Measurements from ENCODE around the gene NUDT8.
A peak's percentile ranks its signal among the peaks of the same experiment; 100 is the strongest.
"Not testable (repeated sequence)": the region's sequence is repeated elsewhere in the genome, so short reads cannot be mapped to it uniquely, and the experiment has no call there.

Gene NUDT8

DNA sequence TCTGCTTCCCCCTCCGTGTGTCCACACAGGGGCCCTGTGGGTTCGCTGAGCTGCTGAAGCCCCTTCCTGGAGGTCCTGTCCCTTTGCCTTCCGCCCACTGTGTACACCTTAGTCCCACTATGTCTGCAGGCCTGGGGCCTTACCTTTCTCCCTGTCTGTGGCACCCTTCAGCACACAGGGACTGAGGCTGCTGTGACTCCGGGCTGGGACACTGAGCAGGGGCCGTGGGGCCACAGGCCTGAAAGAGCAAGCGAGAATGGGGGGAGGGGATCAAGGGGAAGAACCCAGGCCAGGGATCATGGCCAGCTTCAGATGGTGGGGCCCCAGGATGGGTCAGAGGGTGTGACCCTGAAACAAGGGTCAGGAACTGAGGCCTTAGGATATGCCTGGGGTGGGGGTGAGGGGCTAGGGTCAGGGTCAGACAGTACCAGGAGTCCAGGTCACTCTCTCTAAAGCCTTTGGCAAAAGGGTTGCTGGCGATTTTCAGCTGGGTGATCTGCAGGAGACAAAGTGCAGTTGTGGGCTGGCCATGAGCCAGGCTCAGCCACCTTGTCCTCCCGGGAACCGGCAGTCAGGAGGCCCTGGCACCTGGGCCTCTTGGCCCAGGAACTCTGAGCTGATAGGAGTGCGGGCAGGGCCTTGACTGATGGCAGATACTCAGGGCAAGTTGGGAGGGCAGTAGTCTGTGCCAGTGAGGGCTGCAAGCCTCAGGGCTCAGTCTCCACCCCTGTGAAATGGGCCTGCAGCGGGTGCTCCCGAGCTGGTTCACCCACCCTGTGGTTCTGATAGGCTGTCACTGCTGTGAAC is 2.6 kb upstream of the NUDT8 start:
- H3K4me3 ChIP-seq (ENCODE audit: low read length) = no peak overlapping the region
- DNase-seq (ENCODE audit: low read depth, low spot score) = no peak

DNA sequence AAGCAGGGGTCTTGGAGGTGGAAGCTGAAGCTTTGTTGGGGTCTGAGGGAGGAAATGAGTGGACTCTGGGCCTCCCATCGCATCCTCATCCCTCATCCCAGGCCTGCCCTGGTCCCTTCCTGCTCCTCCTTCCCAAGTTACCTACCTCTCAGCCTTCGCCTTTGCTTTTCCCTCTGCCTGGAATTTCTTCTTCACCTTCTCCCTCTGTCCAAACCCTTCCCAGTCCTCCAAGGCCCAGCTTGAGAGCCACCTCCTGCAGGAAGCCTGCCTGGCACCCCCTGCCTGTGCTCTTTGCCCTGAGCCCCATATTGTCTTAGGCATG is 2.1 kb upstream of the NUDT8 start:
- DNase-seq (ENCODE audit: low read depth, low spot score) = no peak
- H3K4me3 ChIP-seq (ENCODE audit: low read length) = no peak overlapping the region

DNA sequence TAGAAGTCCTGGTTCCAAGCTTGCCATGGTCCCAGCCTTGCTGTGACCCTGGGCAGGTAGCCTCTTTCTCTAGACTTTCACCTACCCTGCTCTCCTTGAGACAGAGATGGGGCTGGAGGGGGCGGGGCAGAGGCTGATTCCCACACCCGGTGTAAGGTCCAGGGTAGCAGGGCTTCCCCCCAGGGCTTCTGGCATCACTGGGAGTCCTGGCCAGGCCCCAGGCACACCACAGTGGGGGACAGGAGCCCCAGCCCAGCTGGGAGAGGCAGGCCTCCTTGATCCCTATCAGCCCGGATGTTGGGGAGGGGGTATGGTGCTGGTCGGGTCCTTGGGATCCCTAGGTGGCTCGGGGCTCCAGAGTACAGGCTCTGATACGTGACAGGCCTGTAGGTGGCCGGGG is 1.7 kb upstream of the NUDT8 start:
- no peak overlapping the region for H3K4me3 ChIP-seq (ENCODE audit: low read length)
- DNase-seq (ENCODE audit: low read depth, low spot score) = no peak

DNA sequence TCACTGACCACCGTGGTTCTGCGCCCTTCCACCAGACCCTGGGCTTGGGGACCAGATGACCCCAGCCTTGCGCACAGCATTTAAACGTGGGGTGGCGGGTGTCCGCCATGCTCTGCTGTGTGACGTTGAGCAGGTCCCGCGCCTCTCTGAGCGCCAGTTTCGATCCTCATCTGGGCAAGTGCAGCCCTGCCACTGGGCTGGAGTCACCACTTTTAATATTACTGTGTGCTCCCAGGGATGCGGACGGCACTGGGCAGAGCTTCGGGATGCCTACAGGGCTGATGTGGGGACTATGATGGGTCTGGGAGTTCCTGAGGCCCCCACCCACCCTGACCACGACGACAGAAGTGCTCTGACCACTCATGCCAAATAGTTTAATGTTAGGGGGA is 1.2 kb upstream of the NUDT8 start:
- no peak for DNase-seq (ENCODE audit: low read depth, low spot score)
- H3K4me3 ChIP-seq (ENCODE audit: low read length) = peak overlapping the region; percentile 65

DNA sequence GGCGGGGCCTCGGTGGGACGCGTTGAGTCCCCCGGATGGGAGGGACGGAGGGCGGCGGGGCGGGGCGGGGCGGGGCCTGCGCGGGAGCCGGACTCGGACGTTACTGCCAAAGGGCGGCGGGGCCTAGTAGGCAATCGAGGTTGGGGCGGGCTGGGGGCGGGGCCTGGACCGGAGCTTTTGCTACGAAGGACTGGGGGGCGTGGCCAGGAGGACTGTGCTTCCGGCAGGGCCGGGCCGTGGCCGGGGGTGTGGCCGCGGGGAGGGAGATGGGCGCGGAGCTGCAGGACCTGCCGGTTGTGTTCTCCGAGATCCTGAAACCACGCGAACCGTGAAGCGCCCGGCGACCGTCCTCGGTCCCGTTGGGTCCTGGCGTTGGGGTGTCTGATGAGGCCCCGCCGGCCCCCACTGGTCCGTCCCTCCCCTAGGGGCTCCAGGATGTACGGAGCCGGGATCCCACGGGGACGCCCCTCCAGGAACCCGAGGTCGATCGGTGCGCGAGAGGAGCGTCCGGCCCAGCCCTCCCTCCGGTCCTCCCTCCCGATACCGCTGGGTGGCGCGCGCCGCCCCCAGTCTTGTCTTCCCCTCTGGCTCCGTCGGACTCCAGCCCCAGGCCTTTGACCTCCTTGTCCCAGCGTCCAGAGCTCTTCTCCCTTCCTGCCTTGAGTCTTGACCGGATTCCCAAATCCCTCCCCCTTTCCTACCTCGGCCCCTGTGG is 648 bp upstream of the NUDT8 start:
- peak; percentile 90 for DNase-seq (ENCODE audit: low read depth, low spot score)
- peak overlapping the region; percentile 65 for H3K4me3 ChIP-seq (ENCODE audit: low read length)

DNA sequence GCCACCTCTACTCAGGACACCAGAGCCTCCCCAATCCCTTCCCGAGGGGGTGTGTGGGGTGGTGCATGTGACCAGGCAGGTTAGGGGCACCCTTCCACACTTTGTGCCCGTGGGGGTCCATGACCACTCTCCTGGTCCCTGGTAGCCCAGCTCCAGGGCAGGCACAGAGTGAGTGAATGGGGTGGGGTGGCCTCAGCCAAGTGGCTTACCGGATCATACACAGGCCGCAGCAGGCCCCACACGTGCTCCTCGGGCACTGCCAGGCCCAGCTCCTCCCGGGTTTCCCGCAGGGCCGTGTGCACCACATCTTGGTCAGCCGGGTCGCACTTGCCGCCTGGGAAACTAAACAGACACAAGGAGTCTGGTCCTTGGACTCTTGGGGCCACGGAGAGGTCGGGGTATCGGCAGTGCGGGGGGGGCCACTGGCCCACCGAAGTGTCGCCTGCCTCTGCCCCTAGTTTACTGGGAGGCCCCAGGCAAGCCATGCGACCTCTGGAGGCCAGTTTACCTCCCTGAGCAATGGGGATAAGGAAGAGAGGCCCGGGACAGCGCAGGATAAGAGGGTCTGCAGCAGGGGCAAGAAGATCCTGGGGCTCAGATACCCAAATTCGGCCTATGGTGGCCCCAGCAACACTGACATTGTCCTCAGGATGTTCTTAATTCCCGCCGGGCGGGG is 889 bp downstream of the NUDT8 start:
- peak overlapping the region; percentile 64 for H3K4me3 ChIP-seq (ENCODE audit: low read length)
- DNase-seq (ENCODE audit: low read depth, low spot score) = no peak

DNA sequence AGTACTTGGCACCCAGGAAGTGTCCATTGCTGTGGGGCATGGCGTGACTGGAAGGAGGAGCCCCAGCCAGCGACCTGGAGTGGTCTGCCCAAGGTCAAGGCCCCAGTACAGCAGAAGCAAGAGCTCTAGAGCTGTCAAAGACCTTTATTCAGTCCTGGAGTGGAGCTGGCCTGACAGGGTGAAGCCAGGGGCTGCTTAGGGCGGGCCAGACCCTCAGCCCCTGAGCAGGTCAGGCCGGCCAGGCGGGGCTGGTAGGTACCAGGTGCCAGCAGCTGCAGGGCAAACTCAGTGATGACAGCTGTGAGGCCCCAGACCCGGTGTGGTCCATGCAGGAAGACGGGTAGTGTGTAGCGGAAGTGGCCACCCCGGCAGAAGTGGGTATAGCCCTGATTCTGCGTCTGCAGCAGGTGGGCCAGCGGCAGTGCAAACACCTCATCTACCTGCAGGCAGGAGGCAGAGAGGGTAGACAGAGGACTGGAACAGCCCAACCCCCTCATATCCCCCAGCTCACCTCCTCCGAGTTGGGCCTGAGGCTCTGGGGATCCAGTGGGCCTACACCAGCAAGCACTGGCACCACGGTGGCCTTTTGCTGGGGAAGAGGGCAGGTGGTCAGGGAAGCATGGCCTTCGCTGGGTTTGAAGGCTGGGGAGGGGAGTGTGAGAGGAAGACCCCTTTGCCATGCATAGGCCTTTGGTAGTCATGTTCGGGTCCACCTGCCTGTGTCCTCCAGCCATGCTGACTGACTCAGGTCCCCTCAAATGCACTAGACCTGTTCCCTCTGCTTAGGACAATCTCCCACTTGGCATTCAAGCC is 1.7 kb downstream of the NUDT8 start:
- DNase-seq (ENCODE audit: low read depth, low spot score) = no peak
- H3K4me3 ChIP-seq (ENCODE audit: low read length) = peak overlapping the region; percentile 64

DNA sequence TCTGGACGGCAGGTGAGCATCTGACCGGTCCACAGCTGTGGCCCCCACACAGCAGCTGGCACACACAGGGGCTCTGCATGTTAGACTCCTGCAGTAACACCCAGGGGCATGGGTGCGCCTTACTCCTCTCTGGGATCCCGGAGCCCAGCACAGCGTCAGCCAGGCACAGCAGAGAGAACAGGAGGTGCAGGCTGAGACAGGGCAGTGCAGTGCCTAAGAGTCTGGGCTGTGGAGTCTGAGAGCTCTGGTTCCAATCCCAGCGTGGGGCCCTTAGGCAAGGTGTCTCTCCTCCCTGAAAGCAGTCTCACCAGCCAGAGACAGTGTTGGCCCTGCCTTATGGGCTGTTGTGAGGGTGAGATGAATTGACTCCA is 2.3 kb downstream of the NUDT8 start:
- DNase-seq (ENCODE audit: low read depth, low spot score) = no peak
- no peak overlapping the region for H3K4me3 ChIP-seq (ENCODE audit: low read length)

DNA sequence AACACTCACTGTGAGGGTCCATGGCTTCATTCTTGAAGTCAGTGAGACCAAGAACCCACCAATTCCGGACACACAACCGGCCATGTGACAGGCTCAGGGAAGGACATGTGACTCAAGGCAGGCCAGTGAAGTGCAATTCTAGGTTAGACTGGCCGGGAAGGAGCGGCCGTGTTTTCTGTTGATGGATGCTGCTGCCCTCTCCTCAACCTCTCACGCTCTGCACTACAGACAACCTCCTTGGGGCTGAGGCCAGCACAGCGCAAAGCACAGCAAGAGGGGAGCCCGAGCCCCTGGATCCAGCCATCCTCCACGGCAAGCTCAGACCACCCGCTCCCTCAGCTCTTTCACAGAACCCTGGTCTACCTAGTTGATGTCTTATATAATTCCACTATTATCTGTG is 2.8 kb downstream of the NUDT8 start:
- DNase-seq (ENCODE audit: low read depth, low spot score) = no peak
- no peak overlapping the region for H3K4me3 ChIP-seq (ENCODE audit: low read length)

DNA sequence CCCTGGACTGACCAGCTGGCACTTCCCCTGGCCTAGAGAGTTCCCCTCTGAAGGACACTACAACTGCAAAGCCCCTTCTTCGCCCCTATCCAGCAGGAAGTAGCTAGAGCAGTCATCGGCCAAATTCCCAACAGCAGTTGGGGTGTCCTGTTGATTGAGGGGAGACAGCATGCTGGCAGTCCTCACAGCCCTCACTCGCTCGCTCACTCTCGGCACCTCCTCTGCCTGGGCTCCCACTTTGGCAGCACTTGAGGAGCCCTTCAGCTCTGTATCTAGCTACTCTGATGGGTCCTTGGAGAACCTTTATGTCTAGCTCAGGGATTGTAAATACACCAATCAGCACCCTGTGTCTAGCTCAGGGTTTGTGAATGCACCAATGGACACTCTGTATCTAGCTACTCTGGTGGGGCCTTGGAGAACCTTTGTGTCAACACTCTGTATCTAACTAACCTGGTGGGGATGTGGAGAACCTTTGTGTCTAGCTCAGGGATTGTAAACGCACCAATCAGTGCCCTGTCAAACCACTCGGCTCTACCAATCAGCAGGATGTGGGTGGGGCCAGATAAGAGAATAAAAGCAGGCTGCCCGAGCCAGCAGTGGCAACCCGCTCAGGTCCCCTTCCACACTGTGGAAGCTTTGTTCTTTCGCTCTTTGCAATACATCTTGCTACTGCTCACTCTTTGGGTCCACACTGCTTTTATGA is 3.5 kb downstream of the NUDT8 start:
- not testable (repeated sequence) for DNase-seq (ENCODE audit: low read depth, low spot score); H3K4me3 ChIP-seq (ENCODE audit: low read length)

DNA sequence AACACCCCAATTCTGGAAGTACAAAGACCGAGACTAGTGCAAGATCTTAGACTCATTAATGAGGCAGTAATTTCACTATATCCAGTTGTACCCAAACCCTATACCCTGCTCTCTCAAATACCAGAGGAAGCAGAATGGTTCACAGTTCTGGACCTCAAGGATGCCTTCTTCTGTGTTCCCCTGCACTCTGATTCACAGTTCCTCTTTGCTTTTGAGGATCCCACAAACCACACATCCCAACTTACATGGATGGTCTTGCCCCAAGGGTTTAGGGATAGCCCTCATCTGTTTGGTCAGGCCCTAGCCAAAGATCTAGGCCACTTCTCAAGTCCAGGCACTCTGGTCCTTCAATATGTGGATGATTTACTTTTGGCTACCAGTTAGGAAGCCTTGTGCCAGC is 5.9 kb downstream of the NUDT8 start:
- DNase-seq (ENCODE audit: low read depth, low spot score) = not testable (repeated sequence)

DNA sequence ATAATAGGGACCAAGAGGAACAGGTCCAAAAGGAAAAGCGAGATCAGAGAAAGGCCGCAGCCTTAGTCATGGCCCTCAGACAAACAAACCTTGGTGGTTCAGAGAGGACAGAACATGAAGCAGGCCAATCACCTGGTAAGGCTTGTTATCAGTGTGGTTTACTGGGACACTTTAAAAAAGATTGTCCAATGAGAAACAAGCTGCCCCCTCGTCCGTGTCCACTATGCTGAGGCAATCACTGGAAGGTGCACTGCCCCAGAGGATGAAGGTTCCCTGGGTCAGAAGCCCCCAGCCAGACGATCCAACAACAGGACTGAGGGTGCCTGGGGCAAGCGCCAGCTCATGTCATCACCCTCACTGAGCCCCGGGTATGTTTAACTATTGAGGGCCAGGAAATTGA is 6.8 kb downstream of the NUDT8 start:
- DNase-seq (ENCODE audit: low read depth, low spot score); H3K4me3 ChIP-seq (ENCODE audit: low read length): not testable (repeated sequence)

More for the DNA sequence above, 5.9 kb downstream of the NUDT8 start:
- not testable (repeated sequence) for H3K4me3 ChIP-seq (ENCODE audit: low read length)

DNA sequence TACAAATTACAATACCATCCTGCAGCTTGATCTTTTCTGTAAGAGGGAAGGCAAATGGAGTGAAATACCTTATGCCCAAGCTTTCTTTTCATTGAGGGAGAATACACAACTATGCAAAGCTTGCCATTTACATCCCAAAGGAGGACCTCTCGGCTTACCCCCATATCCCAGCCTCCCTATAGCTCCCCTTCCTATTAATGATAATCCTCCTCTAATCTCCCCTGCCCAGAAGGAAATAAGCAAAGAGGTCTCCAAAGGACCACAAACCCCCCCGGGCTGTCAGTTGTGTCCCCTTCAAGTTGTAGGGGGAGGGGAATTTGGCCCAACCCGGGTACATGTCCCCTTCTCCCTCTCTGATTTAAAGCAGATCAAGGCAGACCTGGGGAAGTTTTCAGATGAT is 7.8 kb downstream of the NUDT8 start:
- not testable (repeated sequence) for DNase-seq (ENCODE audit: low read depth, low spot score); H3K4me3 ChIP-seq (ENCODE audit: low read length)

DNA sequence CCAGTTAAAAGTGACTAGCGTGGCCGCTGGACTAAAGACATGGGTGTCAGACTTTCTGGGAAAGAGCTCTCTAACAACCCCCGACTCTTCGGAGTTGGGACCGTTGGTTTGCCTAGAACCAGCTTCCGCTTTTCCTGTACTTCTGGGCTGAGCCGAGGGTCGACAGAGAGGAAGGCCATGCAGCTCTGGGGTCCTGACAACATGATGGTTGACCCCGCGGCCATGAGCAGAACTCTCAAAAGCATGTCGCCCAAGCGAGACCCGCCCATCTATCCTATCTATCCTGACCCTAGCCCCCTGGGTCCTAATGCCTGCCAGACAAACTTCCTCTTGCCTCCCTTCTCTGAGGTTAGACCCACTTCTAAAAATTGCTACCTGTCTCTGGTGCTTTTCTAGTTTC is 9.1 kb downstream of the NUDT8 start:
- H3K4me3 ChIP-seq (ENCODE audit: low read length); DNase-seq (ENCODE audit: low read depth, low spot score): not testable (repeated sequence)

DNA sequence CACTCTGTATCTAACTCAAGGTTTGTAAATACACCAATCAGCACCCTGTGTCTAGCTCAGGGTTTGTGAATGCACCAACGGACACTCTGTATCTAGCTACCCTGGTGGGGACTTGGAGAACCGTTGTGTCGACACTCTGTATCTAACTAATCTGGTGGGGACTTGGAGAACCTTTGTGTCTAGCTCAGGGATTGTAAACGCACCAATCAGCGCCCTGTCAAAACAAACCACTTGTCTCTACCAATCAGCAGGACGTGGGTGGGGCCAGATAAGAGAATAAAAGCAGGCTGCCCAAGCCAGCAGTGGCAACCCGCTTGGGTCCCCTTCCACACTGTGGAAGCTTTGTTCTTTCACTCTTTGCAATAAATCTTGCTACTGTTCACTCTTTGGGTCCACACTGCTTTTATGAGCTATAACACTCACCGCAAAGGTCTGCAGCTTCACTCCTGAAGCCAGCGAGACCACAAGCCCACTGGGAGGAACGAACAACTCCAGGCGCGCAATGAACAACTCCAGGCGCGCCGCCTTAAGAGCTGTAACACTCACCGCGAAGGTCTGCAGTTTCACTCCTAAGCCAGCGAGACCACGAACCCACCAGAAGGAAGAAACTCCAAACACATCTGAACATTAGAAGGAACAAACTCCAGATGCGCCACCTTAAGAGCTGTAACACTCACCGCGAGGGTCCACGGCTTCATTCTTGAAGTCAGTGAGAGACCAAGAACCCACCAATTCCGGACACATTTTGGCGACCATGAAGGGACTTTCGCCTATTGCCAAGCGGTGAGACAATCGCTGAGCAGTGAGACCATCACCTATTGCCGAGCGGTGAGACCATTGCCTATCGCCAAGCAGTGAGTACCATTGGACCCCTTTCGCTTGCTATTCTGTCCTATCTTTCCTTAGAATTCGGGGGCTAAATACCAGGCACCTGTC is 9.8 kb downstream of the NUDT8 start:
- not testable (repeated sequence) for DNase-seq (ENCODE audit: low read depth, low spot score); H3K4me3 ChIP-seq (ENCODE audit: low read length)

DNA sequence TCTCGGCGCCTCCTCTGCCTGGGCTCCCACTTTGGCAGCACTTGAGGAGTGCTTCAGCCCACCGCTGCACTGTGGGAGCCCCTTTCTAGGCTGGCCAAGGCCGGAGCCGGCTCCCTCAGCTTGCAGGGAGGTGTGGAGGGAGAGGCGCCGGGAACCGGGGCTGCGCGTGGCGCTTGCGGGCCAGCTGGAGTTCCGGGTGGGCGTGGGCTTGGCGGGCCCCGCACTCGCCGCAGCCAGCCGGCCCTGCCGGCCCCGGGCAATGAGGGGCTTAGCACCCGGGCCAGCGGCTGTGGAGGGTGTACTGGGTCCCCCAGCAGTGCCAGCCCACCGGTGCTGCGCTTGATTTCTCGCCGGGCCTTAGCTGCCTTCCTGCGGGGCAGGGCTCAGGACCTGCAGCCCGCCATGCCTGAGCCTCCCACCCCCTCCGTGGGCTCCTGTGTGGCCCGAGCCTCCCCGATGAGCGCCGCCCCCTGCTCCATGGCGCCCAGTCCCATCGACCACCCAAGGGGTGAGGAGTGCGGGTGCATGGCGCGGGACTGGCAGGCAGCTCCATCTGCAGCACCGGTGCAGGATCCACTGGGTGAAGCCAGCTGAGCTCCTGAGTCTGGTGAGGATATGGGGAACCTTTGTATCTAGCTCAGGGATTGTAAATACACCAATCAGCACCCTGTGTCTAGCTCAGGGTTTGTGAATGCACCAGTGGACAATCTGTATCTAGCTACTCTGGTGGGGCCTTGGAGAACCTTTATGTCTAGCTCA is 10.7 kb downstream of the NUDT8 start:
- H3K4me3 ChIP-seq (ENCODE audit: low read length); DNase-seq (ENCODE audit: low read depth, low spot score): not testable (repeated sequence)

DNA sequence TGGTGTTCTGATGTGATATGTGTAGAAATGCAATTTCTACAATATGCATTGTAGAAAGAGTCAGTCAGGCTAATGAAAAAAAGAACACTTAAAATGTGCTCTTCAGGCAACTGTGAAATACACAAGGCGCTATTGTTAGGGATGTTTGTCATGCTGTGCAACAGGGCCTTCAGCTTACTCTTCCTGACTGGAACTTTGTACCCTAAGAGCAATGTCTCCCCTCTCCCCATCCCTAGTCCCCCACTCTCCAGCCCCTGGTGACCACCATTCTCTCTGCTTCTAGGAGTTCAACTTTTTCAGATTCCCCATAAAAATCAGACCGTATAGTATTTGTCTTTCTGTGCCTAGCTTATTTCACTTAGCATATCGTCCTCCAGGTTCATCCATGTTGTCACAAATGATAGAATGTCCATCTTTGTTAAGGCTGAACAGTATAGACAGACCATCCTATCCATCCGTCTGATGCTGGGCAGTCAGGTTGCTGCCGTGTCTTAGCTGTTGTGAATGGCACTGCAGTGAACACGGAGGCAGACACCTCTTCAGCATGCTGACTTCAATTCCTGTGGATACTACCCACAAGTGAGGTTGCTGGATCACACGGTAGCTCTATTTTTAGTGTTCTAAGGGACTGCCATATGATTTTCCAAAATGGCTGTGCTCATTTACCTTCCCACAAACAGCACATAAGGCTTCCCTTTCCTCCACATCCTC is 12.3 kb downstream of the NUDT8 start:
- H3K4me3 ChIP-seq (ENCODE audit: low read length) = no peak overlapping the region
- no peak for DNase-seq (ENCODE audit: low read depth, low spot score)

Data from Jurkat, Clone E6-1 (cell line).